ENCODE results near the gene ADAMTSL2.

GRCh38 chr9:133583111-133583510 is 48.6 kb downstream of the ADAMTSL2 start:
- TF ChIP-seq, protein P1, sequence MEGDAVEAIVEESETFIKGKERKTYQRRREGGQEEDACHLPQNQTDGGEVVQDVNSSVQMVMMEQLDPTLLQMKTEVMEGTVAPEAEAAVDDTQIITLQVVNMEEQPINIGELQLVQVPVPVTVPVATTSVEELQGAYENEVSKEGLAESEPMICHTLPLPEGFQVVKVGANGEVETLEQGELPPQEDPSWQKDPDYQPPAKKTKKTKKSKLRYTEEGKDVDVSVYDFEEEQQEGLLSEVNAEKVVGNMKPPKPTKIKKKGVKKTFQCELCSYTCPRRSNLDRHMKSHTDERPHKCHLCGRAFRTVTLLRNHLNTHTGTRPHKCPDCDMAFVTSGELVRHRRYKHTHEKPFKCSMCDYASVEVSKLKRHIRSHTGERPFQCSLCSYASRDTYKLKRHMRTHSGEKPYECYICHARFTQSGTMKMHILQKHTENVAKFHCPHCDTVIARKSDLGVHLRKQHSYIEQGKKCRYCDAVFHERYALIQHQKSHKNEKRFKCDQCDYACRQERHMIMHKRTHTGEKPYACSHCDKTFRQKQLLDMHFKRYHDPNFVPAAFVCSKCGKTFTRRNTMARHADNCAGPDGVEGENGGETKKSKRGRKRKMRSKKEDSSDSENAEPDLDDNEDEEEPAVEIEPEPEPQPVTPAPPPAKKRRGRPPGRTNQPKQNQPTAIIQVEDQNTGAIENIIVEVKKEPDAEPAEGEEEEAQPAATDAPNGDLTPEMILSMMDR (IDR thresholded peaks at IDR 0.05), result no peak
- TF ChIP-seq POLR2A (IDR thresholded peaks at IDR 0.05) (no peak), EP300 (IDR thresholded peaks at IDR 0.05) (no peak)

All from ovary (tissue), 3 donors.